Measurements from ENCODE around the gene CTU2.
A peak's percentile ranks its signal among the peaks of the same experiment; 100 is the strongest.

CTU2 gene

DNA sequence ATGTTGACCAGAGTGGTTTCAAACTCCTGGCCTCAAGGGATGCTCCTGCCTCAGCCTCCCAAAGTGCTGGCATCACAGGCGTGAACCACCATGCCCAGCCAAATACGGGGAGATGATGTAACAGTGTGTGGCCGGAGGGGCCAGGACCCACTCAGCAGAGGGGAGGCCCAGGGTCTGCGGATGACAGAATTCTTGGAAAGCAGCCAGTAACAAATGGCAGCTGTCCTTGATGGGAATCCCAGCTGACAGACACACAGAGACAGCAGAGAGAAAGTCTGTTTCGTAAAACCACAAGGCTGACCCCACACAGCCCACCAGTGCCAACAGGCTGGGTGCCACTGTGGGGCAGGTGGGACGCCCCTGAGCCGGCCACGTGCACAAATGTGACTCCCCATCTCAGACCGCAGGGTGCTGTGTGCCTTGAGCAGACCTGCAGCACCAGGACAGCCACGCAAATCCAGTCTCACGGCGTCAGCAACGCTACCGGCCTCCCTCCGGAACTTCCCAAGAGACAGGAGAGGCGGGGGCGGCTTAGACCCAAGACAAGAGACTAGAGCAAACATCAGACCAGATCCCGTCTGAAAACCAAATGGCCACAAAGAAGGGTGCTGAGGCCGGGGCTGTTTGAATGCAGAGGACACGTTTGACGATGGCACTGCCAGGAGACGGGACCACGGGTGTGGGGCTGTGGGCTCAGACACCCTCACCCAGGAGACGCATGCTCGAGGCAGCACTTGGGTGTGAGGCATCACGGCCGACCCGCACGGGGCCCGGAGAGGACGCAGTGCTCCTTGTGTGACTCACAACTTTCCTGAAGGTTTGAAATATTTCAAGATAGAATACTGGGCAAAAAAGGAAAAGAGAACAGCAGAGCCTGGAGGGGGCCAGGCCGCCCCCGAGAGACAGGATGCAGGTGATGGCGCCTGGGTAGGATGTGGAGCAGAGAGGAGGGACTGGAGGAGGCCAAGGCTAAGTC lies 24.6 kb downstream of the CTU2 start:
- no peak for DNase-seq (ENCODE audit: low read depth in 2 of 2)

DNA sequence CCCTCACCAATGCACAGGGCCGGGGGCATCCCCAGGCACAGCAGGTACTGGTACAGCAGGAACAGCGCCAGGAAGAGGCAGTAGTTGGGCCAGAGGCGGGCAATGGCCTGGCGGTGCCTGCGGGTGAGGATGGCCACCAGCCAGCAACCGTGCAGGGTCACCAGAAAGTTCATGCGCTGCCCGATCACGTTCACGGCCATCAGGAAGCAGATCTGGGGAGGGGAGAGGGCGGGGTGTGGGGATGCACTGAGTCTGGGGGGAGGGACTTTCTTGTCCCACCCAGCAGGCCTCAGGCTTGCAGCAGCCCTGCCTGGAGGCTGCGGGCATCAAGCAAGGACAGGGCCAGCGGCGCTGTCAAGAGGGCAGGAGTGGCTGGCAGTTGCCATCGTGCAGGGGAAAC lies 25.4 kb downstream of the CTU2 start:
- DNase-seq (ENCODE audit: low read depth in 2 of 2), result no peak

DNA sequence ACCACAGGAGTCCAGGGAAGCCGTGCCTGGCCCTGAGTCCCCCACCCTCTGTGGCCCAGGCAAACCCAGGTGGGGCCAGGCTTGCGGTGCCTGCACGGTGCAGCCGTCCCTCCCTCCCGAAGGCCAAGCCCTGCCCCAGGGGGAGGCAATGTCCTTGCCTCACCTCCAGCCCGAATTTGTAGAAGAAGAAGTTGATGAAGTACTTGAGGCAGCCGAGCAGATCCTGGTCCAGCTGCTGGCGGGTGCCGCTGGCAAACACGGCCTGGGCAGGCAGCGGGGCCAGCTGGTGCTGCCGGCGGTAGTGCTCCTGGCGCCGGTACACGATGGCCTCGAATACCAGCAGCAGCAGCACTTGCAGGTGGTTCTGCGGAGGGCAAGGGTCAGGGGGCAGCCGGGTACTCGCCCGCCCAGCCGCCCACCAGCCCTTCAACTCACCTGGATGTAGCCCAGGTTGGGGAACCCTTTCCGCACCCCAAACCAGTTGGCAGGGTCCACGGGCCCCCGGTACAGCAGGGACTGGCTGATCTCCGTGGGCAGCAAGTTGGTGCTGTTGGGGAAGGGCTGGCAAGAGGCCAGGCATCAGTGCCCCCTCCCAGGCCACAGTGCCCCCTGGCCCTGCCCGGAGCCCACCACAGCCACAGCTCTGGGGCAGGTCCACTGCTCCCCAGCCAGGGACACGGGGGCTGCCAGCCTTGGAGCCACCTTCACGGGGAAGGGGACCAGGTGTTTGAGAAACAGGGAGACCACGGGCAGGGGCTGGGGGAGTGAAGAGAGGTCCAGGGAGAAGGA lies 26.1 kb downstream of the CTU2 start:
- no peak for DNase-seq (ENCODE audit: low read depth in 2 of 2)

DNA sequence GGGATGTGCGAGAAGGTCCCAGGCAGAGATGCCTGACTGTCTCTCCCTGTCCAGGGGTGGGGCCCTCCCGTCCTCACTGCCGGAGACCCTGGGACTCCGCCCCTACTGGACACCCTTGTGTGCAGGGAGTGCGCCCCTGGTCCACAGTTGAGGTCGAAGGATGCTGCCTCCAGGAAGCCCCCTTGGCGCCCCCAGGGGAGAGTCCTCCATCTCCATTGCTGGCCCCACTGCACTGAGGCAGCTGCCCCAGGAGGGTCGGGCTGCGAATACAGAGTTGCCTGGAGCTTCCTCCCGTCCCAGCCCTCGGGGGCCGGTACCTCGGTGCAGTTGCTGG lies 26.6 kb downstream of the CTU2 start:
- DNase-seq (ENCODE audit: low read depth in 2 of 2), result no peak

DNA sequence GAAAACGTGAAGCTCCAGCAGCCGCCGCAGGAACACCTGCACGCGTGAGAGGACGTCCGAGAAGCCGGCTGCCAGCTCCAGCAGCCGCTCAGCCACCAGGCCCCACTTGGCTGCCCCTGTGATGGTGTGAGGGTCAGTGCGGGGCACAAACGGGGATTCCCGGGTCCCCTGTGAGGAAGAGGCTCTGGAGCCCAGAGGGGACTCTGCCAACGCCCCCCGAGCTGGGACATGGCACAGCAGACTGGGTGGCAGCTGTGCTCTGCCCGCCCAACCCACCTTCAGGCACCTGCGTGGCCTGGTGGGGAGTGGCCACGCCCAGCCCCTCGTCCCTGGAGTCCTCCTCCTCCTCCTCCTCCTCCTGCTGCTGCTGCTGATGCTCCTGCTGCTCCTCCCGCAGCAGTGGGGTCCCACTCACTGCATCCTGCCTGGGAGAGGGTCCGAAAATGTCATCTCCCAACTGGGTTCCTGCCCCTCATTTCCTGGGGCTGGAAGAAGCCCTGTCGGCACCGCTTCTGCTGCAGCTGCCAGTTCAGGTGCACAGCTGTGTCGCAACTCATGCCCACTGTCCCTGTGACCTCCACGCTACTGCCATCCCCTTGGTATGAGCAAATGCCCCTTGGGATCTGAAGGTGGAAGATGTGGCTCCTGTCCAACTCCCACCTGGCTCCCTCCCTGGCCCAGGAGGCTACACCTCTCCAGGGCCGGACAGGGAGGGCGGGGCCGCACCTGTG lies 27.5 kb downstream of the CTU2 start:
- no peak for DNase-seq (ENCODE audit: low read depth in 2 of 2)

DNA sequence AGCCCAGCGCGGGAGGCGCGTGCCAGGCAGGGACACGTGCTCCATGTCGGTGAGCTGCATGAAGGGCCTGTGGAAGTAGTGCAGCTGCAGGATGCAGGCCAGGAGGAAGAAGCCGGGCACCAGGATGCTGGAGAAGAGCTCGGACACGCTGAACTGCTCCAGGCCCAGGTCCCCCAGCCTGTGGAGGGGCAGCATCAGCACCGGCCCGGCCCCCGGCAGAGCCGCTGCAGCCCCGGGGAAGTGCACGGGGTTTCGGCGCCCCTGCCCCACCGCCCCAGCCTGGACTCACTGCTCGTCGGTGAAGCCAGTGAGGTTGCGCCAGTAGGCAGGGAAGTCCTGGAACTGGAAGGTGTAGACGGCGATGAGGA lies 28.0 kb downstream of the CTU2 start:
- DNase-seq (ENCODE audit: low read depth in 2 of 2), result no peak

DNA sequence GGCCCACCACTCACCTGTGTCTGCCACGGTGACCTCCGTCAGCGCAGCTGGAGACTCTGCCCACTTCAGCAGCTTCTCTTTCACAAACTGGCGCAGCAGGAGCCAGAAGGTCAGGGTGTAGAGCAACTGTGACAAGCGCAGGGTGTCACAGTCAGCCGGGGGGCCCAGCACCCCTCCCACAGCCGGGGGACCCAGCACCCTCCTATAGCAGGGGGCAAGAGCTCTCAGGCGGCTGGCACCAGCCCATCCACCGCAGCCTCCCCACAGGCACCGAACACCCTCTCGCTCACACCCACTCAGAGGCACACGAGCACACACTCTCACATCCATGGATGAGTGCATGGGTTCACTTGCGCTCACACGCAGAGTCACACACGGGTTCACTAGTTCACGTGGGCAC lies 28.8 kb downstream of the CTU2 start:
- no peak for DNase-seq (ENCODE audit: low read depth in 2 of 2)

DNA sequence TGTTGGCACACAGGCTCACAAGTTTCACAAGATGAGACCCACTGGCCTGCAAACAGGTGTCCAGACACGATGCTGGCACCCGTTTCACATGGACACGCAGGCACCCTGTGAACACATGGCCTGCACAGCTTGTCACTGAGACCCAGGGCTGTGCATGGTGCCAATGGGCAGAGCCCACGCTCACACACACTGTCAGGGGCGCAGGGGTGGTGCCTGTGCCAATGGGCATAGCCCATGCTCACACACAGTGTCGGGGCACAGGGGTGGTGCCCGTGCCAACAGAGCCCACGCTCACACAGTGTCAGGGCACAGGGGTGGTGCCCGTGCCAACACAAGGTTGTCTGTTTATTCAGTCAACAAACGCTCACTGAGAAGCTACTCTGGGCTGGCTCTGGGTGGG lies 29.3 kb downstream of the CTU2 start:
- DNase-seq (ENCODE audit: low read depth in 2 of 2), result no peak

DNA sequence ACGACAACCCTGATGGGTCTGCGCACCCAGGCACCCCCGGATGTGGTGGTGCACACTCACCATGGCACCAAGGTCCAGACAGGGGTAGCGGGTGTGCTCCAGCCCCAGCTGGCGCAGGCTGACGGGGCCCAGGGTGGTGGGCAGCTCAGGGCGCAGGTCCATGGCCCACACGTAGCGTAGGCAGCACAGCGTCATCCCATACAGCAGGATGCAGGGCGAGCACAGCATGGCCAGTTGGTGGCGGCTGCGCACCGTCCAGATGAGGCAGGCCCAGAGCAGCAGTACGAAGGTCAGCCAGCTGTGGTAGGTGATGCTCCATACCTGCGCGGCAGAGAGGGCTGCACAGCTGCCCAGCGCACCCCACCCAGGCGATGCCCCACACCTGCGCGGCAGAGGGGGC lies 29.8 kb downstream of the CTU2 start:
- DNase-seq (ENCODE audit: low read depth in 2 of 2), result no peak

DNA sequence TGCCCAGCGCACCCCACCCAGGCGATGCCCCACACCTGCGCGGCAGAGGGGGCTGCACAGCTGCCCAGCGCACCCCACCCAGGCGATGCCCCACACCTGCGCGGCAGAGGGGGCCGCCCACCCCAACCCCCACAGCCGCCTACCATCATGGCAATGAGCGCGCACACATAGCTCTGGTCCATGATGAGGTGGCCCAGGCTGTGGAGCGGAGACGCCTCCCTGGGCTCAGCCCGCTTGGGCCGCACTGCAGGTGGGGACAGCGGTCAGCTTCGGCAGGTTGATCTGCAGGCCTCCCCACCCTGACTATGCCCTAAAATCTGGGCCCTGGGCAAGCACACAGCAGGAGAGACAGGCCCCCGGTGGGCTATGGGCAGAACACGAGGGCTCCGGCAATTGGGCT lies 30.2 kb downstream of the CTU2 start:
- no peak for DNase-seq (ENCODE audit: low read depth in 2 of 2)

DNA sequence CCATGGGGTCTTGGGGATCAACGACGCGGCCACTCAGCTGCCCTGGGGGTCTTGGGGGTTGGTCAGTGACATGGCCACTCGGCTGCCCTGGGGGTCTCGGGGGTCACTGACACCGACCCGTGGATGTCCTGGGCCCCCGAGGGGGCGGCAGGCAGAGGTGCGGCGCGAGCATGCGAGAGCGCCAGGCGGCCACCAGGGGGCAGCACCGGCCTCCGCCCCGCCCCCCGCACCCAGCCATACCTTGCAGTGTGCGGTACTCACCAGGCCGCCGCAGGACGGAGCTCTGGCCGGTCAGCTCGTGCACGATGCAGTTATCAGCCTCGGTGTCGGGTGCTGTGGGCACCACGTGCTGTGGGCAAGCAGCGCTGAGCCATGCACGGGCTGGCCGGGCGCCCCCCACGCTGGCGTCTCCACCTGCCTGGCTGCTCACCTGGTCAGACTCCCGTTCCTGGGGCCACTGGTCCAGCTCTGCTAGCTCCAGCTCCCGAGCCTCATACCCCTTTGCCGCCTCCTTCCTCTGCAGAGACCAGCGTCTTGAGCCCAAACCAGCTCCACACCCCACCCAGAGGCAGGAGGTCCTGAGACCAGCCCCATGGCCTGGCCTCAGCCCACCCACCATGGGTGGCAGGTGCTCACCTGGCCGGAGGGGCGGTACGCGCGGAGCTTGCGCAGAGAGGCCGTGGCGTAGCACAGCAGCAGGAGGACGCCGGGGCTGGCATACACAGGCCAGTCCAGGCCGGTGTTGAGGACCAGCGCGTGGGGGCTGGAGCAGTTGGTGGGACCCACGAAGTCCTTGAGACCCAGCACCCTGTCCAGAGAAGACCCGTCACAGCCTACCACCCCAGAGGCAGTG lies 31.2 kb downstream of the CTU2 start:
- peak; percentile 28 to 47 for DNase-seq (ENCODE audit: low read depth in 2 of 2)

DNA sequence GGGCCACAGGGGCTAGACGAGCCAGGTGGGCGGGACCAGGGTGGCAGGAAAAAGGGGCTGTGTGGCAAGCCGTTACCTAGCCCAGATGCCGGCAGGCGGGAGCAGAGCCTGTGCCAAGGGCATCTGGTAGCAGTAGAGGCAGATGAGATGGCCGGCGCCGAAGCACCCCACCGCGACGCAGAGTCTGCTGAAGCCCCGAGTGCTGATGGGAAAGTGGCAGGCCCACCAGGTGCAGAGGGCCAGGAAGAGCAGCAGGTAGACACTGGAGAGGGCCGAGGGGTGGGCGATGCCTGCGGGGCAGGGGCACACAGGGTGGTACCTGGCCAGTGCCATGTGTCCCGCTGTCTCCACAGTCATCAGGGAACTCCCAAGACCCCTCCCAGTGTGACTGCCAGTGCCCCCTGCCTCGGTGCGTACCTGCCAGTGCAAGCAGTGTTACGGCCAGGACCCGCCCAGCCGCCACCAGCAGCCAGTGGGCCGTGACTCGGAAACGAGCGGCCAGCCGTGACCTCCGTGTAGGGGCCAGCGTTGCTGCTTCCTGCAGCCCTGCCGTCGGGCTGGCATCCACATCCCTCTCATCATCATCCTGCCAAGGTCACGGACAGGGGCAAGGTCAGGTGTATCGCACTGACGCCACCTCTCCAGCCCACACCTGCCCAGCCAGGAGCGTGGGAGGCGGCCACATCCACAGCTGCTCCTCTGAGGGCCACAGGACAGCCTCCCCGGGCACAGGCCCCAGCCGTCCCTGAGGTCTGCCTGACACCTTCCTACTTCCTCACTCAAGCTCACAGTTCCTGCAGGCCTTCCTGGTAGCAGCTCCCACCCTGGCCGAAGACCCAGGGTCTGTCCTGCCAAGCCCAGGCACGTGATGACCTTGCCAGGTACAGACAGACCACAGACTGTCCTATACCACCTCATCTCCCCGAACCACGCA lies 32.1 kb downstream of the CTU2 start:
- no peak for DNase-seq (ENCODE audit: low read depth in 2 of 2)

DNA sequence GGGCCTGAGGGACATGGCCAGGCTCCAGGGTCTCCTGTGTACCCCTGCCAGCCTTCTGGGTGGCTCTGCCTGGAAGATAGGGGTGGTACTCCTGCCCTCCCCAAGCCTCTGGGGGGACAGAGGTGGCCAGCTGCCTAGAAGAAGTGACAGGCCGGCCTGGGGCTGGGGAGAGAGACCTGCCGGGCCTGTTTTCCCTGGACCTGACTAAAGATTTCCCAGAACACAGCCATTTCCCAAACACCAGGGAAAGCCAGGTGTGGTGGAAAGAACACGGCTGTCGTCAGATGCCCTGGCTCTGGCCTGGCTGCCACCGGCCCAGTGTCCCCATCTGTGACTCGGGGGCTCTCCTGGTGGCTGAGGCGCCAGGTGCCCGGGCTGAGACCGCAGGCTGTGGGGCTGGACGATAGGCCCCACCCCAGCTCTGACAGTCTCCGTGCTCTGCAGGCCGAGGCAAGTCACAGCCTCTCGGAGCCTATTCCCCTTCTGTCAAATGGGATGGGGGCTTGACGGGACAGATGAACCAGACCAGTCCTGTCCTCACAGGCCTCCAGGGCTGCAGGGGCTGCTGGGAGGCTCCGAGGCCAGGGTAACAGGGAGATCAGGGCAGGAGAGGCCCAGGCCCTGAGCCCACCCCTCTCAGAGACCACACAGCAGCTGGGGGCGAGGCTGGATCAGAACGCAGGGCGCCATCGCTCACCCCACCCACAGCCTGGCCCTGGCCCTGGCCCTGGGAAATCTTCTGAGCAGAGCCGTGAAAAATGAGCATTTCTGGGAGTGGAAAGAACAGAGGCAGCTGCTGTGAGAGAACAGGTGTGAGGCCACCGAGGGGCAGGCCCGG lies 33.1 kb downstream of the CTU2 start:
- DNase-seq (ENCODE audit: low read depth in 2 of 2), result no peak

DNA sequence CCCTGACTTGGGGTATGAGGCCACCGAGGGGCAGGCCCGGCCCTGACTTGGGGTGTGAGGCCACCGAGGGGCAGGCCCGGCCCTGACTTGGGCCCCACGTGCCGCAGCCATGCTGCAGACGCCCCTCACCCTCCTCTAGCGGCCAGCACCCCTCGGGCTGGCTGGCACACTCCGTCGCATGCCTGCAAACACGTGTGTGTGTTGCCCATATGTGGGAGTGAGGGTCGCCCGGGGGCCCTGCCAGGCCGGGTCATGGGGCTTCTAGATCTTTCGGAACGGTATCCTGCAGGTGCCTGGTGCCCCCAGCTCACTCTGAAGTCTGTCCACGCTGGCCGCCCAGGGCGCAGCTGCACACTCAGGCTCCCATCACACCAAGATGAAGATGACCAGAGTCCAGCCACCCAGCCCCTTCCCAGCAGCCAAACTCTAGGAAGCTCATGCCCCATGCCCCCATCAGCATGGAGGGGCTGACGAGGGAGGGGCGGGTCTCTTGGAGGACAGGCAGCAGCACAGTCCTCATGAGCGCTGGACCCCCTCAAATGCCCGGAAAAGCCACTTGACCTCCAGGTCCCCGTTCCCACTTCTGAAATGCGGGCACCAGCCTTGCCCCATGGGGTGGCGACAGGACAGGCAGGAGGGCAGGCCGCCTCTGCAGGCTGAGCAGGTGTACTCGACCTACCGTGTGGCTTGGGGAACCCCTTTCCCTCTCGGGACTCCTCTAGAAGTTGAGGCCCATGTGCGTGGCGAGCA lies 33.8 kb downstream of the CTU2 start:
- DNase-seq (ENCODE audit: low read depth in 2 of 2), result no peak

DNA sequence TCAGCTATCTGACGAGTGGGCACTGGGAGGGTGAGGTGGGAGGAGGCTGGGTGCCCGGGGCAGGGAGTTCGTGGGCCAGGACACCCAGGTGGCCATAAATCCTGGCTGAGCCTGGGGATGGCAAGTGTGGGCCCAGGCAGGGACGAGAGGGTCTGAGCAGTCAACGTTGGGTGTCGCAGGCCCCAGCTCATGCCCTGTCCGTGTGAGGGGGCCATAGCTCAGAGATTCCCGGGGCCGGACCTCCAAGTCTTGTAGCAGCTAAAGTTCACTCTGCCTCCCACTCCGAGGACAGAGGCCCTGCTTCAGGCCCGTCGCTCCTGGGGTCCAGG lies 34.4 kb downstream of the CTU2 start:
- DNase-seq (ENCODE audit: low read depth in 2 of 2), result no peak

DNA sequence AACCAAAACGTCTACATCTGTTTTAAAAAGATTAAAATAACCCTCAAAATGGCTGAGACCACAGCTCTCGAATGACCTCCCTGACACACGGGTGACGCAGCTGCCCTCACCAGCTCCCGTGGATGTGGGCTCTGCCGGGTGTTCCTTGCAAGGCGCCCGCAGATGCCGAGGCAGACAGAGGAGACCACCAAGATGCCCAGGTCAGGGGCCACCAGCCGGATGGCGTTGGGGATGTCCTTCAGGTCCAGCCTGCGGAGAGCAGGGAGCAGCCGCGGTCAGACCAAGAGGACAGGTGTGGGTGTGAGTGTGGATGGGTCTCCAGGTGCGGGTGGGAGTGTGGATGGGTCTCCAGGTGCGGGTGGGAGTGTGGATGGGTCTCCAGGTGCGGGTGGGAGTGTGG lies 35.1 kb downstream of the CTU2 start:
- no peak for DNase-seq (ENCODE audit: low read depth in 2 of 2)

DNA sequence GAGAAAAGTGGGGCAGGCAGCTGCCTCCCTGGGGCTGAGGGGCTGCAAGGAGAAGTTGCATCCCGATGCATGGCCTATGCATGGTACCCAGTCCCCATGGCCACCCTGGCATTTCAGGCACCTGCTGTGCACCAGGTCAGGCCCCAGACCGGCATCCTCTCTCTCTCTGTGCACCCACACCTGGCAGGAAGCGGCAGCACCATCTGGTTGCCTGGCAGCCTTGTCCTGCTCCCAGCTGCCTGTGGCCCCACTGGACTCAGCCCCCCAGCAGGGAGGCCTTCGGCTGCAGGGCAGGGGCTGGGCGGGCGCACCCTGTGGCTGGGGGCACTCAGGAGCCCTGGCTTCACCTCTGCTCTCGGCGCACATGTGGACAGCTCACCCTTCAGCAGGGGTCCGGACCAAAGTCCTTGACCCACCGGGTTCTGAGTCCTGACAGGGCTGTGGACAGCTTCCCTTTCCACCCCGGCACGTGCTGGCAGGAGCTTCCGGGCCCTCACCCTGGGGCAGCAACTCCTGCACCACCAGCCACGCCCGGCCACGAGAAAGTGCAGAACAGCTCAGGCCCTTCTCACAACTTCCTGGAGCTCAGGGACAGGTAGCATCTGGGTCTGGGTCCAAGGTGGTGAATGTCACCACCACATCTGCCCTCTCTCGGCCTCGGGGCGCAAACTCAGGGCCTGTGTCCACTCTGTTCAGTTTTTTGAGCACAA lies 36.7 kb downstream of the CTU2 start:
- no peak for DNase-seq (ENCODE audit: low read depth in 2 of 2)
